CD4-positive, alpha-beta T cell treated with Interleukin-17A for 4 hours (primary cell): ENCODE data around the gene GOLGA5.

Experiments used
- DNase-seq: peaks from one replicate; pipeline ENCODE4 v3.0.0-alpha.2; 2020; ENCODE audit warnings: mixed read lengths

The GOLGA5 gene

GRCh38 chr14:92832137-92832700 lies 38.1 kb downstream of the GOLGA5 start:
- DNase-seq: no peak

DNA sequence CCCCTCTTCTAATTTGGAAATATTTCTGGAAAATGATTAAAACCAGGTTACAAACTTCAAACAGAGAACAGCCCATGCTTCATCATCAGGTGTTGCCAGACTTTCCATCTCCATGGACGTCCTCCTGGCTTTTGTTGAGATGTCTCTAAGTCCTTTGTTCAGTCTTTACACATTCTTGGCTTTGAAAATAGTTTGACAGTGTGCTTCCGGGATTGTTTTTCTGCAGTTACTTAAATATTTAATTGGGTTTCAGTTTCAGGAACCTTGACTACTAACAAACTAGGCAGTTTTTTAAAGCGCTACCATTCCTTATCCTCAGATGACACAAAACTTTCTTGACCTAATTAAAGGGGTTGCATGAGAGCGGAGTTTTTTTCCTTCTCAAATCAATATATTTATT lies 47.8 kb downstream of the GOLGA5 start:
- DNase-seq: no peak

DNA sequence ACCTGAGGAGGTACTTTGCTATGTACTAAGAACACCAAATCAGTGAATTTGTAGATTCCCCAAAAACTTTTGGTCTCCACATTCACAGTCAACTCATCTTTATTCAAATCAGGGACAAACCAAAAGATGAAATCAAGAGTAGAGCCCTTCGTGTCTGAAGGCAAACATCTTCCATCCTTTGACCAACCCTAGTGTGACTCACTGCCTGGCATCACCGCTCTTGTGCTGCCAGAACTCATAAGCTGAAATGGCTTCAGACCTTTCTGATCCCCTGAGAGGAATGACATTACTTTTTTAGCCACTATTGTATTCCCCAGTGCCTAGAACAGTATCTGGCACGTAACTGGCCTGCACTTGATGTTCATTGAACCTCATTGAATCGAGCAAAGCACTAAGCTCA lies 50.1 kb downstream of the GOLGA5 start:
- no peak for DNase-seq

- DNase-seq: no peak
These were observed 52.2 kb downstream of the GOLGA5 start for GRCh38 chr14:92846162-92846897.

DNA sequence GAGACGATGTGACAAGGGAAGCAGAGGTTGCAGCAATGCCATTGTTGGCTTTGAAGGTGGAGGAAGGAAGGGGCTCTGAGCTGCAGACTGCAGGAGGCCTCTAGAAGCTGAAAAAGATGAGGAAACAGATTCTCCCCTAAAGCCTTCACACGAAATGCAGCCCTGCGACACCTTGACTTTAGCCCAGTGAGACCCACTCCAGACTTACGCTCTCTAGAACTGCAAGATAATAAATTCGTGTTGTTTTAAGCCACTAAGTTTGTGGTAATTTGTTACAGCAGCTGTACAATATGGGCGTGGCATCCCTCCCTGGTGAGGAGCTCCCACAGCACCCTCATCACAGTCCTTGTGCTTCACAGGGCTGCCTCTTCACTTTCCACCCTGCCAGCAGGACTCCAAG lies 53.2 kb downstream of the GOLGA5 start:
- peak; percentile 24 for DNase-seq

DNA sequence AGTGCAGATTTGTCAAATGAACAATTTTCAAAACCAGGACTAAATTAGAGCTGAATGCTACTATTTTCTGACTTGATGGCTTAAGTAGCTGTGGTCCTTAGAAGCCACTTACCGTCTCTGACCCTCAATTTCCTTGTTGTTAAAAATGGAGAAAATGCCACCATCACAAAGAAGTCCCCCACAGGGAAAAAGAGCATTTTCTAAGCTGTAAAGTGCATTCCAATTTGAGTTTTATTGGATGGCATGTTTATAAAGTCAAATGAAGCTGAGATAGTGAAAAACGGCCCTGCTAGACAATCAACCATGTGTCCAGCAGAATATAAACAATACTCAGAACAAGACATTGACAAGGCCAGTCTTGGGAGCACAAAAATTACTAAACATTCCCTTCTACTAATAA lies 53.6 kb downstream of the GOLGA5 start:
- no peak for DNase-seq

- no peak for DNase-seq
These were observed 54.8 kb downstream of the GOLGA5 start for GRCh38 chr14:92848887-92849286.

DNA sequence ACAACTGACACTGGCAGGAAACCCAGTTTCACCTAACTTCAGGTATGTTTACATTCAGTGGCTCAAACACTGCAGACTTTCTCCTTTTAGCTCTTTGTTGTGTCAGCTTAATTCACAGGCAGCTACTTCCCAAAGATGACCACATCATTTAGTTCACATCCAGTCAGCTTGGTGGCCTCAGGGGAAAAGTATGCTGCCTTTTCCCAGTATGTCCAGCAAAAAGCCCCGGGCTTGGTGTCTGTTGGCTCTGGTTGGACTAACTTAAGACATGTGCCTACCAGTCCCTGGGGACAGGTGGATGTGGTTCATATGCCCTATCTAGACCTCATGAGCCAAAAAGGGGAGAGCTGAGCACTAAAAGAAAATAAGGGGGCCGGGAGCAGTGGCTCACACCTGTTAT lies 56.4 kb downstream of the GOLGA5 start:
- DNase-seq: no peak

- peak; percentile 12 for DNase-seq
These were observed 59.0 kb downstream of the GOLGA5 start for GRCh38 chr14:92853136-92853535.

DNA sequence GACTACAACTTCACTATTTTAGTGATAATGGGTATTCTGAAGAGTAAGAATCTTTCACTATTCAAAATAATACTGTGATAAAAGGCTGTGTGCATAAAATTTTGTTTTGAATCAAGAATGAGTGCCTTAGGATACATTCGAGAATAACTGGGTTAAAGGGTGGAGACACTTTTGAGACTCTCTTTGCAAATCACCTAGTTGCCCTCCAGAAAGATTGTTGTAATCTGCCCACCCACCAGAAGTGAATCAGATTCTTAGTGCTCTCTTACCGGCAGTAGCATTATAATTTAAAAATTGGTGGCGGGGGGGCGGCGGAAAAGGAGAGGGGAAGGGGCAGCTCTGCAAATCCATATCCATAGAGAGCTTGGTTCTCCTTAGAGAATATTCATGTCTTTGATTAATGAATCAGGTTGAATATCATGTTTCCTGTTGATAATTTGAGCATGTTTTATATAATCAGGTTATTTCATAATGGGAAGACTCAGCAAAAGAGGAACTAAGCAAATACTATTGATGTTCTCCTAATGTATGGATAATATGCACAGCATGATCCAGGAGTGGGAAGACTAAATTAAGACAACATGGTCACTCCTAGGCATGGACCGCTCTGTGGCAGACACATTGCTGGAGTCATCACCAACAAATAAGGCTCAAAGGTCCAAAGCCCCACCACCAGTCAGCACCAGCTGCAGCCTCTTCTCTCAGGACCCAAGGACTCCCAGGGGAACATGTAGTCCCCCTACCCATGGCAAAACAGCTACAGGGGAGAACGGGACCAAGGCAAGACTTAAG lies 66.1 kb downstream of the GOLGA5 start:
- no peak for DNase-seq

DNA sequence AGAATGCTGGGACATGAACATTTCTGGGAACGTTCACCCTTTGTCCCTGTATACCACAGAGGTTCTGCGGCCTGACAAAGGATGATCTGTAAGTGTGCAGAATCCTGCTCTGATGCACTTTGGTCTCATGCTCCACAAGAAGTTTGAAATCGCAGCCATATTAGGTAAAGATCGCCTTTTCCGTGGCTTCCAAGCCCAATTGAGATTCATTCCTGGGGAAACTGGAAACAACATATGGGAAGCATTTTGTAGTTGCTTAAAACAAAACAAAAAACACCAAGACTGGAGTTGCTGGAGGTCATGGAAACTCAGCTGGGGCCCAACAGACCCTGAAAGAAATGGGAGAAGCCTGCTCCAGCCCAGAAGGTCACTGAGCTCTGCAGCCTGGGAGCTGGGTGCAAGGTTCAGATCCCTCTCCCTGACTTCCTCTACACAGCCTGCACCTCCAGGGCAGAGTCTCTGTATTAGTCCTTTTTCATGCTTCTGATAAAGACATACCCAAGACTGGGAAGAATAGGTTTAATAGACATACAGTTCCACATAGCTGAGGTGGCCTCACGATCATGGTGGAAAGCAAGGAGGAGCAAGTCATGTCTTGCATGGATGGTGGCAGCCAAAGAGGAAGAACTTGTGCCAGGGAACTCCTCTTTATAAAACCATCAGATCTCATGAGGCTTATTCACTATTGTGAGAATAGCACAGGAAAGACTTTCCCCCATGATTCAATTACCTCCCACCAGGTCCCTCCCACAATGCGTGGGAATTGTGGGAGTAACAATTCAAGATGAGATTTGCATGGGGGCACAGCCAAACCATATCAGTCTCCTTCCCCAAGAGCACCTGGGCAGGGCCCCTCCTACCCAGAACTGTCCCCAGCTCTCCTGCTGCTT lies 68.0 kb downstream of the GOLGA5 start:
- no peak for DNase-seq

- no peak for DNase-seq
These were observed 69.4 kb downstream of the GOLGA5 start for GRCh38 chr14:92863286-92864080.

DNA sequence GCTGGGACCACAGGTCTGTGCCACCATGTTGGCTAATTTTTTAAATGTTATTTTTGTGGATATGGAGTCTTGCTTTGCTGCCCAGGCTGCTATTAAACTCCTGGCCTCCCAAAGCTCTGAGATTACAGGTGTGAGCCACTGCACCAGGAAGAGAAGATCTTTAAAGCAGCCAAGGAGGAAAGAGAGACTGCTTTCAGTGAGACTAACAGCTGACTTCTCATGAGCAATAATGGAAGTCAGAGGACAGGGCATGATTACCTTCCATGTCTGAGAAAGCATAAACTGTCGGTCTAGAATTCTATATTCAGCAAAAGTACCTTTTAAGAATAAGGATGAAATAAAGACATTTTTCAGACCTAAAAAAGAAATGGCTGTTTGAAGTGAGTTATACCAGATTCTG lies 71.6 kb downstream of the GOLGA5 start:
- DNase-seq: no peak

GRCh38 chr14:92866181-92866752 lies 72.2 kb downstream of the GOLGA5 start:
- DNase-seq: no peak

GRCh38 chr14:92866901-92867865 lies 73.1 kb downstream of the GOLGA5 start:
- DNase-seq: no peak

GRCh38 chr14:92874962-92875661 lies 81.0 kb downstream of the GOLGA5 start:
- DNase-seq: no peak

GRCh38 chr14:92877757-92878431 lies 83.8 kb downstream of the GOLGA5 start:
- DNase-seq: no peak

GRCh38 chr14:92880351-92880750 lies 86.2 kb downstream of the GOLGA5 start:
- no peak for DNase-seq

DNA sequence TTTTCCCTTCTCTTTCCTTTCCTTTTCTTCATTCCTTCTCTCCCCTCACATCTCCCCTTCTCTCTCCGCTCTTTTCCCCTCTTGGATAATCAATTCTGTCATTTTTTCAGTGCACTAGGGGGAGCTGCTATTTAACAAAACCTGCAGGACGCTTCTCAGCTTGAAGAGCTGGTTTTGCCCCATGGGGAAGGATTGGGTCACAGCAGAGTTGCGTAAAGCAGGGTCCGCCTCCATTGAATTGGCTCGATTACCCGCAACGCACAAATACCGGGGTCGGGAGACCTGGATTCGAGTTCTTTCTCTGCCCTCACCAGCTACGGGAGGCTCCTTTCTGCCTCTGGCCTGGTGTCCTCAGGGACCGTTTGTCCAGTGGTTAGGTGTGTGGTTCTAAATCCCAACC lies 86.7 kb downstream of the GOLGA5 start:
- no peak for DNase-seq
